Amygdala (tissue), 56 donors: ENCODE measurements around the gene KCNJ8.
"Not testable (repeated sequence)": the region's sequence is repeated elsewhere in the genome, so short reads cannot be mapped to it uniquely, and the experiment has no call there.

ENCODE experiments used
- DNase-seq, 56 donors: peaks; one replicate each; lab custom pipeline; 2025; lab: John Stamatoyannopoulos, UW

Gene KCNJ8

DNA sequence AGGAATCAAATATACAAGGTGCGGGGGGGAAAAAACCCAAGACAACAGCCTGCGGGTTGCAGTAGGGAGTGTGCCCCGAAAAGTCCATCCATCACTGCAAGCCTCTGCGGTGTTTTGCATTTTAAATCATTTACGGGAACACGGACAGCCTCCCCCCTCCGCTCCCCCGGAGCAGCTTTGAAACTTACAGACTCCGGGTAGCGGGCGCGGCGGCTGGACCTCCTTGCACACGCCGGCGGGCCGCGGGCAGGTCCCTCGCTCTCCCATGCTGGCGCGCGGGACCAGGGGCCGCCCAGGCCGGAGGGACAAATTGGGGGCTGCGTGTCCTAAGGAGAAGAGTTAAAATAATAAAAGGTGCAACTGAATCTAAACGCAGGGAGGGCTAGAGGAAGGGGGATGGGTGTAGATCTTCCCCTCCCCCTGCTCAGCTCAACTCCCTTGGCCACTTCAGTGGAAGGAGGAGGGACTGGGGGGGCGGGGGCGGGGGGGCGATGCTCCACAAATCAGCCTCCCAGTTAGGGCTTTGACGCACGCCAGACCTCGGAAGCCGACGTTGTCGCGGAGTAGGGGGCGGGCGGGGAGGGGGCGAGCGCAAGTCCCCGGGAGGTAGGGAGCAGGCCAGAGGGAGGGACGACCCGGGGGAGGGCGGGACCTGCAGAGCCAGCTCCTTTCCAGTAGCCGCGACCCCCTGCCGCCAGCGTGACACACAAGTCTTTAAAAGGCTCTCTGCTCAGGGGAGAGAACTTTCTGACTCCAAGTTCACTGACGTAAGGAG lies at the start of gene KCNJ8:
Gene KCNJ8, minus strand, starts transcription at position 349 of the 775 bp plus-strand sequence. CDS start 1,090 bp downstream, outside the sequence.
- DNase-seq: peak in 43 of 56 donors; percentile 4 to 71 (median 42)

DNA sequence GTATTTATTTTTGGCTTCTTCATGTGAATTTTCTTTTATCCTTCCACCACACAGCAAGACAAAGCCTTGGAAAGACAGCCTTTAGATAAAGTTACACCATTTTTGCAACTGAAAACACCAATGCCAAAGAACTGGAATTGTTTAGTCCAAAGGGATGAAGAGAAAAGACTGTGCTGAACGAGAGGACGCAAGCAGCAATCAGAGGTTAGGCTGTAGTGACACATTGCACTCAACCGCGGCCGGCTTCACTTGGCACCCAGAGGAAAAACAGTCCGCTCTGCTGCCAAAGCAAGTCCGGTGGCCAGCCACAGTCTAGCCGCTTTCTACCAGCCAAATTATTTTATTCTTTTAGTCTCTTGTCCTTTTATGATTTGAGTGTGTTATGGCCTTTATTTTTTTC lies 49.1 kb upstream of the KCNJ8 start:
- DNase-seq: peak in 24 of 56 donors; percentile 1 to 50 (median 18)

DNA sequence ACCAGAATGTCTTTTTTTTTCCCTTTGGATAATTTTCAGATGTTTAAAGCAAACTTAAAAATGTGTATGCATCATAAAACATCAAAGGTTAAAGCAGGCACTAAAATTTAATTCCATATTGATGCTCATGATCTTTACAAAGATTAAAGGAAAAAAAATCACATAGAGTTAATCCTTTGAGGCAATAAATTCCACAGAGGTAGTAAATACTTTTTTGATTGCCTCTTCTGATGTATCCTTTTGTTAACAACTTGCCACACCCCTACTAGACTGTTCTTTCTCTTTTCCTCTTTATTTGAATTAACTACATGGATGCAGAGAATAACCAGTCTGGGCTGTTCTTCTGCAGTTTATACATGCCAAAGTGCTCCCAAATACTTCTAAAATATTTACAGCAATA lies 45.2 kb upstream of the KCNJ8 start:
- no peak for DNase-seq

DNA sequence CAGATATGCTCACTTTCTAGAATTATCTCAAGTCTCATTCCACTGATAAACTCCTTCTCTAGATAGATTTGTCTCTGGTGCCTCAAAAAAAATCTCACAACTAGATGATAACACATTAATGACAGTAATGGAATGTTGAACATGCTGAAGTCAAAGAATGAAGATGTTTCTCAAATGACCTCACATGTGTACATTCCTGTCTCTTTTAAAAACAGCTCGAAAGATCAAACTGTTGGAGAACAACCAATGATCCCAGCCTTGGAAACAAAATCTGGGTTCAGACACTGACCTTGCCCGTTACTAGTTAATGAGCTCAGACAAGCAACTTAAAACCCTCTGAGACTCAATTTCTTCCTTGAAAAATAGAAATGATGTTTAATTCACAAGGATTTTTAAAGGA lies 44.7 kb upstream of the KCNJ8 start:
- no peak for DNase-seq

DNA sequence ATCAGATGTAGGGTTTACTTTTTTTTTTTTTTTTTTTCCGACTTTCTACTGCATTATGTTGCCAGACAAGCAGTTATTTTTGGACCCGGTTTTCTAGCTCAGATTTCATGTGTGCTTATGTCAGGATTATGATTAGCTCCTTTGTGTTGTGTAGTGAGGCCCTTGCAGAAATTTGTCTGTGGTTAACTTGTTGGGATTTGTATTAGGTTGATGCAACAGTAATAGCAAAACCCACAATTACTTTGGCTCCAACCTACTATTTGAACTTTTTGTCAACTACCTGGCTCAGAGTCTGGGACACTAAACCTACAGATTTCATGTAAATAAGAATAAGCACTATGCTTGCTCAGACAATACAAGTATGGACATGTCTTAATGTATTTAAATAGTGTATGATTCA lies 44.1 kb upstream of the KCNJ8 start:
- no peak for DNase-seq

GRCh38 chr12:21815306-21816062 lies 41.0 kb upstream of the KCNJ8 start:
- DNase-seq: no peak

- DNase-seq: no peak
These were observed 40.3 kb upstream of the KCNJ8 start for GRCh38 chr12:21814814-21815213.

- DNase-seq: no peak
These were observed 39.8 kb upstream of the KCNJ8 start for GRCh38 chr12:21814327-21814726.

- DNase-seq: no peak
These were observed 39.2 kb upstream of the KCNJ8 start for GRCh38 chr12:21813751-21814150.

- no peak for DNase-seq
These were observed 38.6 kb upstream of the KCNJ8 start for GRCh38 chr12:21813125-21813524.

DNA sequence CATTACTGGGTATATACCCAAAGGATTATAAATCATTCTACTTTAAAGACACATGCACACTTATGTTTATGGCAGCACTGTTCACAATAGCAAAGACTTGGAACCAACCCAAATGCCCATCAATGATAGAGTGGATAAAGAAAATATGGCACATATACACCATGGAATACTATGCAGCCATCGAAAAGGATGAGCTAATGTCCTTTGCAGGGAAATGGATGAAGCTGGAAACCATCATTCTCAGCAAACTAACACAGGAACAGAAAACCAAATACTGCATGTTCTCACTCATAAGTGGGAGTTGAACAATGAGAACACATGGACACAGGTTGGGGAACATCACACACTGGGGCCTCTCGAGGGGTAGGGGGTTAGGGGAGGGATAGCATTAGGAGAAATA lies 37.8 kb upstream of the KCNJ8 start:
- DNase-seq: not testable (repeated sequence)

- no peak for DNase-seq
These were observed 34.6 kb upstream of the KCNJ8 start for GRCh38 chr12:21809100-21809499.

GRCh38 chr12:21806255-21806654 lies 31.7 kb upstream of the KCNJ8 start:
- no peak for DNase-seq

GRCh38 chr12:21801522-21802288 lies 27.2 kb upstream of the KCNJ8 start:
- DNase-seq: no peak

DNA sequence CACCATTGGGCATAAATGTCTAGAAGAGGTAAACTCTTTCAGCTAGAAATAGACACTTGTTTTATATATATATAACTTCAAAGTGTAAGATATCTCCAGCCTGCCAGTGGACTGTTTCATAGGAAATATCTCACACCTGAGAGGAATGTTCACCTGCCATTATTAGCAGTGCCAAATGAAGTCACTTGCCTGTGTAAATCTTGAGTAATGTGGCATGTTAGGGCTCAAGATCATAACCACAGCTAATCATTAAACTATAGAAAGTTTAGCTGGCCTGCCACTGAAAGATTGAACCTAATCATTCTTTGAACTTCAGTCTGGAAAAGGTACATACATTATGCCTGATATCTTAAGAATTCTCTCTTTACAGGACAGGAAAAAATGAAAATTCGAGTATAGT lies 25.5 kb upstream of the KCNJ8 start:
- no peak for DNase-seq

DNA sequence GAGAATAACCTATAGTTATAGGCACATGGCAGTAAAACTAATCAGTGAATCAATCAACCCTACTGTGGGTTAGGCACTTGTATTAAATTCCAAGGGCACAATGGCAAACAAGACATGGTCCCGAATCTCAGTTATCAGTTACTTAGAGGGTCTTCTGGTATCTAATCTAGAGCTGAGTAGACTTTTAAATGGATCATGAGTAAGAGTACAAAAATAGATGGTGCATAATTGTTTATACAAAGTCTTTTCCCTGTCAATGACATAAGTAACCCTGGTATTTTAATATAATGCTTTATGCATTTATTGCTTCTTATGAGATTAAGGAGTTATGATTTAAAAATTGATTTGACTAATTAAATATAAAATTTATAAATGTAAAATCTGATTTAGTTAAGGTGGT lies 23.0 kb upstream of the KCNJ8 start:
- DNase-seq: no peak

DNA sequence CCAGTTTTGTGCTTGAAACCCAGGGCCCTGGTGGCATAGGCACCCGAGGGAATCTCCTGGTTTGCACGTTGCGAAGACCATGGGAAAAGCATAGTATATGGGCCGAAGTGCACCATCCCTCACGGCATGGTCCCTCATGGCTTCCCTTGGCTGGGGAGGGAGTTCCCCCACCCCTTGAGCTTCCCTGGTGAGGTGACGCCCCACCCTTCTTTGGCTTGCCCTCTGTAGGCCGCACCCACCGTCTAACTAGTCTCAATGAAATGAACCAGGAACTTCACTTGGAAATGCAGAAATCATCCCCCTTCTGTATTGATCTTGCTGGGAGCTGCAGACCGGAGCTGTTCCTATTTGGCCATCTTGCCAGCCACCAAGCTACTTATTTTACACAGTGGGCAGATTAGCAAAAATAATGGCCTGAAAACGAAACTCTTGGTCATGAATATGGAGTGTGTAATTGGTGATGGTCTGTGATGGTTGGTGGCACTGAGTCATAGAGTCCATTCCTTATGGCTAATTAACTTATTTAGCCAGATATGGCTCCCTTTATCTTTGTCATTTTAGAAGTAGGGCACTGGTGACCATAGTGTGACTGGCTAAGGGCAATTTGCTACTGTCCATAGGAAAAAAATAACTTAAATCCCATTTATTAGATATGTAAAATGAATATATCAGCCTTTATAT lies 21.3 kb upstream of the KCNJ8 start:
- DNase-seq: no peak

DNA sequence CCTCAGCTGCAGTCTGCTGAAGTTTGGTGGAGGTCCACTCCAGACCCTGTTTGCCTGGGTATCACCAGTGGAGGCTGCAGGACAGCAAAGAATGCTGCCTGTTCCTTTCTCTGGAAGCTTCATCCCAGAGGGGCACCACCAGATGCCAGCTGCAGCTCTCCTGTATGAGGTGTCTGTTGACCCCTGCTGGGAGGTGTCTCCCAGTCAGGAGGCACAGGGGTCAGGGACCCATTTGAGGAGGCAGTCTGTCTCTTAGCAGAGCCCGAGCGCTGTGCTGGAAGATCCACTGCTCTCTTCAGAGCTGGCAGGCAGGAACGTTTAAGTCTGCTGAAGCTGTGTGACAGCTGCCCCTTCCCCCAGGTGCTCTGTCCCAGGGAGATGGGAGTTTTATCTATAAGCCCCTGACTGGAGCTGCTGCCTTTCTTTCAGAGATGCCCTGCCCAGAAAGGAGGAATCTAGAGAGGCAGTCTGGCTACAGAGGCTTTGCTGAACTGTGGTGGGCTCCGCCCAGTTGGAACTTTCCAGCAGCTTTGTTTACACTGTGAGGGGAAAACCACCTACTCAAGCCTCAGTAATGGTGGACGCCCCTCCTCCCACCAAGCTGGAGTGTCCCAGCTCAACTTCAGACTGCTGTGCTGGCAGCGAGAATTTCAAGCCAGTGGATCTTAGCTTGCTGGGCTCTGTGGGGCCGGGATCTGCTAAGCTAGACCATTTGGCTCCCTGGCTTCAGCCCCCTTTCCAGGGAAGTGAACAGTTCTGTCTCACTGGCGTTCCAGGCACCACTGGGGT lies 20.5 kb upstream of the KCNJ8 start:
- DNase-seq: not testable (repeated sequence)

DNA sequence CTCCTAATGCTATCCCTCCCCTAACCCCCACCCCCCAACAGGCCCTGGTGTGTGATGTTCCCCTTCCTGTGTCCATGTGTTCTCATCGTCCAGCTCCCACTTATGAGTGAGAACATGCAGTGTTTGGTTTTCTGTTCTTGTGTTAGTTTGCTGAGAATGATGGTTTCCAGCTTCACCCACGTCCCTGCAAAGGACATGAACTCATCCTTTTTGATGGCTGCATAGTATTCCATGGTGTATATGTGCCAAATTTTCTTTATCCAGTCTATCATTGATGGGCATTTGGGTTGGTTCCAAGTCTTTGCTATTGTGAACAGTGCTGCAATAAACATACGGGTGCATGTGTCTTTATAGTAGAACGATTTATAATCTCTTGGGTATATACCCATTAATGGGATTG lies 15.2 kb upstream of the KCNJ8 start:
- DNase-seq: not testable (repeated sequence)
